Measurements from ENCODE around the gene HOOK1. TPM values are rescaled to one million over a fixed set of nuclear protein-coding genes. Genes with fewer than 3 reads are reported as not detected.

Gene HOOK1
- total RNA-seq, 1 donor from 2014 or later = 15.9 TPM

Other genes starting within 250 kb of the HOOK1 start
- gene CYP2J2, start 111.8 kb downstream of the HOOK1 start, total RNA-seq = 20.4 TPM

Data from ureter (tissue), 1 donor.